ENCODE data around the gene ZG16B. TPM values are rescaled to one million over a fixed set of nuclear protein-coding genes. Genes with fewer than 3 reads are reported as not detected.

Gene ZG16B
- total and polyA plus RNA-seq, 2 donors (not counting 1 experiment from before 2014, with no cell fraction given) = not detected

- ATAC-seq (ENCODE audit: low read depth) = no peak
- Histone ChIP-seq H3K4me1 (ENCODE audit: control insufficient read depth in 2 of 2, insufficient read depth in 2 of 2, low read length in 2 of 2) (no peaks in the 10 kb centered on the region), H3K27me3 (replicated peaks in 1 of 4; ENCODE audit: control extremely low read depth in 1 of 4, control insufficient read depth in 3 of 4, insufficient read depth in 4 of 4, low read length in 3 of 4) (peaks cover 0 to 14% (median 6%) of the 10 kb centered on the region in 4 experiments), H3K79me2 (ENCODE audit: control insufficient read depth, insufficient read depth, low read length) (no peaks in the 10 kb centered on the region), H3K4me3 (ENCODE audit: control extremely low read depth in 1 of 5, extremely low read depth in 1 of 5, insufficient read depth in 1 of 5, low read depth in 2 of 5, low read length in 4 of 5) (no peak overlapping the region), H3K4me2 (replicated peaks; ENCODE audit: low read depth, low read length, poor library complexity, severe bottlenecking) (no peak overlapping the region), H3K9ac (ENCODE audit: low read length) (no peak overlapping the region), H4K20me1 (ENCODE audit: control insufficient read depth, insufficient read depth, low read length, poor library complexity, severe bottlenecking) (no peaks in the 10 kb centered on the region), H3K27ac (ENCODE audit: low read length in 2 of 2) (no peak overlapping the region), H3K36me3 (replicated peaks in 1 of 2; ENCODE audit: control extremely low read depth in 1 of 2, control insufficient read depth in 1 of 2, extremely low read depth in 1 of 2, insufficient read depth in 2 of 2, low read length in 1 of 2) (no peaks in the 10 kb centered on the region), H3K9me3 (ENCODE audit: control extremely low read depth in 1 of 3, control insufficient read depth in 2 of 3, insufficient read depth in 1 of 3, low read length in 2 of 3) (peaks cover 0 to 13% (median 7%) of the 10 kb centered on the region in 3 donors), H2AFZ (ENCODE audit: insufficient read depth, low read depth, low read length, poor library complexity, severe bottlenecking) (no peak overlapping the region)
- Mint-ChIP-seq H3K4me3 (no peak overlapping the region), H3K27me3 (peaks cover 39% of the 10 kb centered on the region), H3K4me1 (no peaks in the 10 kb centered on the region), H3K9me3 (ENCODE audit: insufficient read depth) (peaks cover 5% of the 10 kb centered on the region), H3K27ac (no peak overlapping the region)
- DNase-seq = no peak
- TF ChIP-seq EZH2 (IDR thresholded peaks at IDR 0.05; ENCODE audit: borderline replicate concordance, insufficient read depth, low read depth, low read length, poor library complexity, severe bottlenecking) = no peak
- TF ChIP-seq CTCF (IDR thresholded peaks at IDR 0.05) = no peak
- ChIA-PET CTCF (no interaction called here), POLR2A (no interaction called here)
- intact Hi-C loops (cut with micrococcal nuclease) = no loop called here
- WGBS (ENCODE audit: insufficient coverage) = 93% methylated on average over 4 of the region's 5 CpGs
Observed at GRCh38 chr16:2806286-2806685, 23.8 kb upstream of the ZG16B start.

- DNase-seq (no peak), ATAC-seq (ENCODE audit: low read depth) (no peak)
- Histone ChIP-seq H3K4me3 (ENCODE audit: control extremely low read depth in 1 of 5, extremely low read depth in 1 of 5, insufficient read depth in 1 of 5, low read depth in 2 of 5, low read length in 4 of 5) (no peak overlapping the region), H3K79me2 (ENCODE audit: control insufficient read depth, insufficient read depth, low read length) (no peaks in the 10 kb centered on the region), H2AFZ (ENCODE audit: insufficient read depth, low read depth, low read length, poor library complexity, severe bottlenecking) (no peak overlapping the region), H3K4me1 (ENCODE audit: control insufficient read depth in 2 of 2, insufficient read depth in 2 of 2, low read length in 2 of 2) (no peaks in the 10 kb centered on the region), H3K9me3 (ENCODE audit: control extremely low read depth in 1 of 3, control insufficient read depth in 2 of 3, insufficient read depth in 1 of 3, low read length in 2 of 3) (peaks cover 0 to 13% (median 7%) of the 10 kb centered on the region in 3 donors), H3K9ac (ENCODE audit: low read length) (no peak overlapping the region), H3K4me2 (replicated peaks; ENCODE audit: low read depth, low read length, poor library complexity, severe bottlenecking) (no peak overlapping the region), H3K27ac (ENCODE audit: low read length in 2 of 2) (no peak overlapping the region), H4K20me1 (ENCODE audit: control insufficient read depth, insufficient read depth, low read length, poor library complexity, severe bottlenecking) (no peaks in the 10 kb centered on the region), H3K27me3 (replicated peaks in 1 of 4; ENCODE audit: control extremely low read depth in 1 of 4, control insufficient read depth in 3 of 4, insufficient read depth in 4 of 4, low read length in 3 of 4) (peaks cover 0 to 21% (median 8%) of the 10 kb centered on the region in 4 experiments), H3K36me3 (replicated peaks in 1 of 2; ENCODE audit: control extremely low read depth in 1 of 2, control insufficient read depth in 1 of 2, extremely low read depth in 1 of 2, insufficient read depth in 2 of 2, low read length in 1 of 2) (no peaks in the 10 kb centered on the region)
- TF ChIP-seq CTCF (IDR thresholded peaks at IDR 0.05) (no peak), EZH2 (IDR thresholded peaks at IDR 0.05; ENCODE audit: borderline replicate concordance, insufficient read depth, low read depth, low read length, poor library complexity, severe bottlenecking) (no peak)
- ChIA-PET CTCF (no interaction called here), POLR2A (no interaction called here)
- whole genome bisulfite sequencing (ENCODE audit: insufficient coverage) = 83% methylated on average over 3 of the region's 7 CpGs
- H3K4me3 Mint-ChIP-seq = no peak overlapping the region
- intact Hi-C loops (cut with micrococcal nuclease) = no loop called here
- H3K4me1 Mint-ChIP-seq = no peaks in the 10 kb centered on the region
- H3K9me3 Mint-ChIP-seq (ENCODE audit: insufficient read depth) = peaks cover 5% of the 10 kb centered on the region
- H3K27me3 Mint-ChIP-seq = peaks cover 49% of the 10 kb centered on the region
- H3K27ac Mint-ChIP-seq = no peak overlapping the region
Observed at GRCh38 chr16:2808181-2808580, 21.9 kb upstream of the ZG16B start.
